A549 (cell line): ENCODE measurements around the gene FAM90A1.
"Not testable (repeated sequence)": the region's sequence is repeated elsewhere in the genome, so short reads cannot be mapped to it uniquely, and the experiment has no call there.

ENCODE experiments used
- EP300 ChIP-seq, 2 experiments: fragments of >200 bp; sonication (Bioruptor Twin); formaldehyde crosslinking; IDR thresholded peaks; 2 replicates in 1 of 2; 3 replicates in 1 of 2; pipeline ENCODE4 v1.6.1; 2016 to 2017
- ESRRA ChIP-seq: fragments of 150-350 bp; IDR thresholded peaks from 2 replicates; pipeline ENCODE4 v1.6.1; 2014; ENCODE audit warnings: mild to moderate bottlenecking, low read length, borderline replicate concordance
- POLR2A ChIP-seq: IDR thresholded peaks from 2 replicates; pipeline ENCODE4 v1.6.1; 2012; ENCODE audit warnings: mild to moderate bottlenecking, low read length
- SREBF2 ChIP-seq: fragments of 450-650 bp; IDR thresholded peaks from 2 replicates; pipeline ENCODE4 v1.6.1; 2014; ENCODE audit warnings: mild to moderate bottlenecking, moderate library complexity

- TF ChIP-seq SREBF2; POLR2A; ESRRA; EP300 (IDR thresholded peaks at IDR 0.05): not testable (repeated sequence)
These were observed 8.6 kb downstream of the FAM90A1 start for GRCh38 chr12:8218711-8219382.
